Activated CD4-positive, alpha-beta T cell treated with anti-CD3 and anti-CD28 coated beads, Interleukin-2, Interleukin-6, amounts not matched to agents 100 ng/mL and 50 ng/mL, durations not matched to agents 16 hours and 8 hours (primary cell): ENCODE data around the gene ZNF705A.
A peak's percentile ranks its signal among the peaks of the same experiment; 100 is the strongest.
"Not testable (repeated sequence)": the region's sequence is repeated elsewhere in the genome, so short reads cannot be mapped to it uniquely, and the experiment has no call there.

Experiments
- DNase-seq: peaks from one replicate; pipeline ENCODE4 v3.0.0-alpha.2; 2020

The ZNF705A gene

DNA sequence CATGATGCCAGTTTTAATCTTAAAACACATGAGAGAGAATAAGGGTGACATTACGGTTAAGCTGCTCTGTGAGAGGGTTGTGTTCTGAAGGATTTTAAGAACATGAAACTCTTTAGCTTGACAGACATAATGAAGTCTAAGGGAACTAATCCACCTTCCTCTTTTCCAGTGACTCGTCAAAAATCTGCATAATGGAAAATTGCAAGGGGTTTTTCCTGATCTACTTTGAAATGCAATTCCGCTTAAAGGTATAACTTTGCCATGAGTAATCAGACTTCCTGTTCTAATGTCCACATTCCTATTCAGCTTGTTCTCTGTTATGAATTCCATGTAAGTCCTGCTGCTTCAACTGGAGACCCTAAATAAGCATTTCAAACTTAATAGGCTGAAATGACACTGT is at the start of gene ZNF705A:
TSS of gene ZNF705A (plus strand) at position 171 of the 400 bp plus-strand sequence. CDS start 15,611 bp downstream, outside the sequence.
- no peak for DNase-seq

DNA sequence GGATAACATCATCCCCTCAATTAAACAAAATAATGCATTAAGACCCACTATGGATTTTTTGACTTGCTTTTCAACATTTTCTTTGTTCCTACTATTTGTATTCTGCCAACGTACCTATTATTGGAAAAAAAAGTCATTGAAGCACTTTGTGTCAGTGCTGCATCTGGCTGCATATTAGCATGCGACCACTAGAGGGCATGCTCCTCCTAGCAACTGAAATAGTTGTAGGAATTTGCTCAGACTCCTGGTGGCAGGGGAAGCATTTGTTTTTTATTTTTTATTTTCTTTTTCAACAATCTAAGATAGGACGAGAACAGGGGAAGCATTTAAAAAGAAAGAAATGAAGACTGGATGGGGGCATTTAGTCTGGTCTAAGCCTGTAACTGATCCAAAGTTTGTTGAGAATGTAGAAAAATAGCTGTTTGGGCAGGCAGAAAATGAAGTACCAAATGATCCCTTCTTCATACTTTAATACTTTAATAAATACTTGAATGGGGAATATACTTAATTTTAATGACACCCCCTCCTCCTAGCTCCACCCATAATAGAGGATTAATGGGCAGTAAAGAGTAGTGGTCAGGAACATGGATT is 47.9 kb upstream of the ZNF705A start:
- peak; percentile 83 for DNase-seq

DNA sequence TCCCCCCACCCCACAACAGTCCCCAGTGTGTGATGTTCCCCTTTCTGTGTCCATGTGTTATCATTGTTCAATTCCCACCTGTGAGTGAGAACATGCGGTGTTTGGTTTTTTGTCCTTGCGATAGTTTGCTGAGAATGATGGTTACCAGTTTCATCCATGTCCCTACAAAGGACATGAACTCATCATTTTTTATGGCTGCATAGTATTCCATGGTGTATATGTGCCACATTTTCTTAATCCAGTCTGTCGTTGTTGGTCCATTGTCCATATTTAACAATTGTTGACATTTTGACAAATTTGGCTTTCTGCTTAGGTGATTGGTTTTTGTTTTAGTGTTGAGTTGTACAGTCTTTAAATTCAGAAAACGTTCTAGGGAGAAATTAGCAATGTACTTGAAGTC is 43.7 kb upstream of the ZNF705A start:
- not testable (repeated sequence) for DNase-seq

DNA sequence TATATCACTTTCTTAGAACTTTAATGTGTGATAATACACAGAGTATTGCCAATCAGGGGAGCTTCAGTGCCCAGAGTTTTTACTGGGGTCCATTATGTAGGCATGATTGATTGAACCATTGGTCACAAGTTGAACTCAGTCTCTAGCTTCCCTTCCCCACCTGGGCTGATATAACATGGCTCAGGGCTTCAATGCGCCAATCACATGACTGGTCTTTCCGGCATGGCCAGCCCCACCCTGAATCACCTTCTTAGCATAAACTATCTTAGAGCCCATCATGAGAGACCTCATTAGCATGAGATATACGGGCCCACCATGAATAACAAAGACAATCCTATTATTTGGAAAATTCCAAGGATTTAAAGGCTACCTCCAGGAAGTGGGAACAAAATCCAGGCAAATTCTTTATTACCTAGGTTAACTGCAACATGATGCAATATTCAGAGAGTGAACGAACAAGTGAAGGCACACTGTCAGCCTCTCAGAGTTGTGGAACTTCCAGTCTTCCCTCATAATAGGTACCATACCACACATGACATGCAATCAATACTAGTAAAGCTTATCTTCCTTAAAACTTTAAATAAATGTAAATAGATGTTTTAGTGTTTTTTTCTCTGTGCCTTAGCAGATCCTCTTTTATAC is 36.6 kb upstream of the ZNF705A start:
- DNase-seq, result no peak

DNA sequence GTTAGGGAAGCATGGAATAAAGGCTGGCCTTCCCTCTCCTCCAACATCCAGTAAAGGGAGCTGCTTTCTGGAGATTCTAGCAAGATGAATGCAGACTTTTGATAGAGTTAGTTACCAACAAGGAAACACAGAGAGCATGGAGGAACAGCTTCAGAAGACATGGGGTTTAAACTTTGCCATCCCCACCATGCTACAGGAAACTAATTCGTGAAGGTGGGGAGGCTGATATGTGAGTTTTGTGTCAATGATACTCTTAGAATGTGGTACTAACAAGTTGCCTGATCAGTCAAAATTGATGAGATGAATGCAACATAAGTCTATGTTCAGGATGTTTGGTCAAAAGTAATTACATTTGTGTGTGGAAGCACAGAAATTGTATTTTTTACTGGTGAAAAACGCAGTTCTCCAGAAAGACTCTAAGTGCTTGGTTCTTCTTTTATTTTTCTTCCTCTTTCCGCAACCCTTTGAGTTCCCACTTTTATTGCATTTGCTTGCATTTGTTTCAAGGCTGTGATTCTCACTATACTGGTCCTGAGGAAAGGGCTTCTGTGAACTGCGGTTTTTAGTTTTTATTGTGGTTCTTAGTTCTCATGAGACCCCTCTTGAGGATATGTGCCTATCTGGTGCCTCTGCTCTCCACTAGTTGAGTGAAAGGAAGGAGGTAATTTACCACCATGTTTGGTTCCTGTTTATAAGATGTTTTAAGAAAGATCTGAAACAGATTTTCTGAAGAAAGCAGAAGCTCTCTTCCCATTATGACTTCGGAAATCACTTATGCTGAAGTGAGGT is 33.5 kb upstream of the ZNF705A start, which contains the start of gene CLEC4A:
TSS of gene CLEC4A (plus strand) at position 494 of the 789 bp plus-strand sequence. CDS start at position 756, 262 bp downstream.
- no peak for DNase-seq

DNA sequence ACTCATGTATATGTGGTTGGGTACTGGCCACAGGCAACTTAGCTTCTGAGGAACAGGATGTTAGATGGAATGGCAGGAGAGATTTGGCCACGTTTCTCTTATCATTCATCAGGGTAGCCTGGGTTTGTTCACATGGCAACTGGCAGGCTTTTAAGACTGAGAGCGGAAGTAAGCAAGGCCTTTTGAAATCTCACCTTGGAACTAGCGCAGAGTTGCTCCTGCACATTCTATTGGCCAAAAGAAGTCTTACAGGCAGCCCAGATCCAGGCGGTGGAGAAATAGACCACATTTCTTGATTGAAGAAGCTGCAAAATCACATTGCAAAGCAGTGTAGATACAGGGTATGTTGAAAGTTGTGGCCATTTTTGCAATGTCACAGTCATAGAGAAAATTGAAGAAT is 29.7 kb upstream of the ZNF705A start:
- no peak for DNase-seq

DNA sequence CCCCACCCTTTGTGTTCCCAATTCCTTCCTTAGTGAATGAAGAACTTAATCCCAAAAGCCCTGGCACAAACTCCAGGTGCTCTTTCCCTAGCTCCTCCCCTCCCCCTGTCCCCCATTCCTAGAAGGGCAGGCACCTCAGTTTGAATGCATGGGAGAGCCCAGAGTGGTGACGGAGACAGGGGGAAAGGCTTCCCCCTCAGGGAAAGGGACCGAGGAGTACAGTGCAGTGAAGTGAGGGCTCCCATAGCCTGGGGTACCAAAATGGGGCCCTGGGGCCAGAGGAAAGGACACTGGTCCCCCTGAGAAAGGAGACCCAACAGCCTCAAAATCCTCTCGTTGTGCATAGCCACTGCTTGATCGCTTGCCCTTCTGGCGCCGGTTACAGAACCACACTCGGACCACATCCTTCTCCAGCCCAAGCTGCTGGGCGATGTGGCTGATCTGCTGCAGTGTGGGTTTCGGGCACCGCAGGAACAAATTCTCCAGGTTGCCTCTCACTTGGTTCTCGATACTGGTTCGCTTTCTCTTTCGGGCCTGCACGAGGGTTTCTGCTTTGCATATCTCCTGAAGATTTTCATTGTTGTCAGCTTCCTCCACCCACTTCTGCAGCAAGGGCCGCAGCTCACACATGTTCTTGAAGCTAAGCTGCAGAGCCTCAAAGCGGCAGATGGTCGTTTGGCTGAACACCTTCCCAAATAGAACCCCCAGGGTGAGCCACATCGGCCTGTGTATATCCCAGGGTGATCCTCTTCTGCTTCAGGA is 23.0 kb upstream of the ZNF705A start:
- DNase-seq, result not testable (repeated sequence)

DNA sequence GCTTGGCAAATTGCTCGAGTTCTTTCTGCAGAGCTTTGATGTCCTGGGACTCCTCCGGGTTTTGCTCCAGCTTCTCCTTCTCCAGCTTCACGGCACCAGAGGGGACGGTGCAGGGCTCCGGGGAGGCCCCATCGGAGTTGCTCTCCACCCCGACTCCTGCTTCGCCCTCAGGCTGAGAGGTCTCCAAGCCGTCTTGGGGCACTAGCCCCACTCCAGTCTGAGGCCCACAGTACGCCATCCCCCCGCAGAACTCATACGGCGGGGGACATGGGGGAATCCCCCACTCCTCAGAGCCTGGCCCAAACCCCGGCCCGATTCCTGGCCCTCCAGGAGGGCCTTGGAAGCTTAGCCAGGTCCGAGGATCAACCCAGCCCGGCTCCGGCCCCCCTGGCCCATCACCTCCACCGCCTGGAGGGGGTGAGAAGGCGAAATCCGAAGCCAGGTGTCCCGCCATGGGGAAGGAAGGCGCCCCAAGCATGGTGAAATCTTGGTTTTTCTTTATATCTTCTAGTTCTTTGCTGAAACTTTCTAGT is 22.4 kb upstream of the ZNF705A start:
- DNase-seq, result not testable (repeated sequence)

DNA sequence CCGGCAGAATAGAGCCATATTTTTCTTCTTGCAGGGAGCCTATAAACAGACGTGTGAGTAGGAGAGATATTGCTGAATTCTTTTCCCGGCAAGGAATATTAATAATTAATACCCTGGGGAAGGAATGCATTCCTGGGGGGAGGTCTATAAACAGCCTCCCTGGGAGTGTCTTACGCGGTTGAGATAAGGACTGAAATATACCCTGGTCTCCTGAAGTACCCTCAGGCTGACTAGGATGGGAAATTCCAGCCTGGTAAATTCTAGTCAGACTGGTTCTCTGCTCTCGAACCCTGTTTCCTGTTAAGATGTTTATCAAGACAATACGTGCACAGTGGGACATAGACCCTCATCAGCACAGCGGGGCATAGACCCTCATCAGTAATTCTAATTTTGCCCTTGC is 15.2 kb upstream of the ZNF705A start:
- DNase-seq, result not testable (repeated sequence)

DNA sequence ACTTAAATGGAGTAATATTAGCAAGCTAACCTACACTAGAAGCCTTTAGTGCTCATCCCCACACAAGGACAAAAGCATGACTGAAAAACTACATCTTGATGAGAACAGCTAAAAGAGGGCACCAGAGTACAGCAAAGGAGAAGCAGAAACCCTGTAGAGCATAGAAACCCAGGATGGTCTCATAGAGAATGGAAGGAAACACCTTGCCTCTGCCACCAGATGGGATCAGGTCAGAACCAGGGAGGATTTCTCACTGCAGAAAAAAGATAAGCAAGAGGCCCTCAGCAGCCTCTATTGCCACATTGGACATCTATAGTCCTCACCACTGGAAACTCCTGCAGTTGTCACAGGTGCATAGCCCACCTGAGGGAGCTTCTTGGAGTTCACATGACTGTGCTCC is 13.6 kb upstream of the ZNF705A start:
- no peak for DNase-seq

DNA sequence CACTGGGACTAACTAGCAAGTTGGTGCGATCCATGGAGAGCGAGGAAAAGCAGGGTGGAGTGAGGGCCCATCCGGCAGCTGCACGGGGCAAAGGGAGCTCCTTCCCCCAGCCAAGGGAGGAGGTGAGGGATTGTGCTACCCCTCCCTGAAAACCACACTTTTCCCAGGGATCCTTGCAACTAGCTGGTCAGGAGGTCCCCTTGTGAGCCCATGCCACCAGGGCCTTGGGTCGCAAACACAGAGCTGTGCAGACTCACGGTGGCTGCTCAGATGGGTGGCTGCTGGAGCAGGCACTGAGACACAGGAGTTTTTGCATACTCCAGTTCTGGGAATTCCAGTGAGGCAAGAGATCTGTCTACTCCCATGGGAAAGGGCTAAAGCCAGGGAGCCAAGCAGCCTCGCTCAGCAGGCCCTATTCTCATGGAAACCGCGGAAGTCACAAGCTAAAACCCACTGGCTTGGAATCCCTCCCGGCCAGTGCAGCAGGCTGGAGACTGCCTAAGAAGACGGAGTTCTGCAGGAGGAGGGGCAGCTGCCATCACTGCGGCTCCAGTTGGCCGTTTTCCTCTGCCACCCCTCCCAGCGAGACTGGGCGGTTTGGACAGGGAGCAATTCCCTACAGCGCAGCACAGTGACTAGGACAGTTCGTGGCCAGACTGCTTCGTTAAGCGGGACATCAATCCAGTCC is 10.9 kb upstream of the ZNF705A start:
- no peak for DNase-seq

DNA sequence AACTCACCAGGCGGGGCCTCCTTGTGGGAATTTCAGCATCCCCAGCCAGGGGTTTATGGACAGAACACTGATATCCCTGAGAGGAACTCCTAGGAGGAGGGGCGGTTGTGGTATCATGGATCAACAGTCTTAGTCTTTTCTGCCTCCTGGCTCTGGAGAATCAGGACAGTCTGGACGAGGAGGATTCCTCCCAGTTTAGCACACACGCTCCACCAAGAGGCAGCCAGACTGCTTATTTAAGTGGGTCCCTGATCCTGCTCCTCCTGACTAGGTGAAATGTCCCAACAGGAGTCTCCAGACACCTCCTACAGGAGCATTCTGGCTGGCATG is 10.4 kb upstream of the ZNF705A start:
- DNase-seq, result no peak

DNA sequence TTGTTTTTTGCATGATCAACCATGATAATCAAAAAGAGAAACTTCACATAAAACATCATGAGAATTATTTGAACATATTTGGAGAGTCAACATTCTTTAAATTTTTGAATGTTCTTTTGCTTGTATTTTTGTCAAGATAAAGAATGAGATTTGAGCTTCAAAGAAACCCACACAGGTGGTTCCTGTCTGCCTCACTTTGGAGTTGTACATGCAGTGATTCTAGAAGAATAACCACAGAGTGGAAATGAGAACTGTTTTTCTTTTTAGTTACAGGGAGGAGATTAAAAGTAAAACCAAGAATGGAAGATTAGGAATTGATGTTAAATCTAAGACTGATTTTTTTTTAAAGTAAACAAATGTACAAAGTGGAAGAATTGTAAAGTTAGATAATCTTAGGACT is 2.3 kb upstream of the ZNF705A start:
- DNase-seq, result no peak

DNA sequence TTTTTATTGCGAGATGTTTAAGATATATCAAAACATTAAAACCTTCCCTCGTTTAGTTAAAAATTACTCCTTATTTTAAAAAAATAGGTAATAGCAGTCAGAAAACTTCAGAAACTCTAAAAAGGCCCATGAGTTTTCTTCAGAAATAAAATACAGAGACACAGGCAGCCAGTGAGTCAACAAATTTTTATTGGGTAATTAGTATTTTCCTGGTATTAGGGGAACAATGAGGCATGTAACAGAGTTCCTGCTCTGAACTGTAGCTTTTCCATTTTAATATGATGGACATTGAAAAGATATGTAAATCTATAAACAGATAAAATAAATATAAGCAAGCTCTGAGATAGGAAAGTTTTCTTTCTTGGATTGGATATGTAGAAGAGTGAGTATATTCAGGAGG is 399 bp upstream of the ZNF705A start:
- DNase-seq, result no peak

DNA sequence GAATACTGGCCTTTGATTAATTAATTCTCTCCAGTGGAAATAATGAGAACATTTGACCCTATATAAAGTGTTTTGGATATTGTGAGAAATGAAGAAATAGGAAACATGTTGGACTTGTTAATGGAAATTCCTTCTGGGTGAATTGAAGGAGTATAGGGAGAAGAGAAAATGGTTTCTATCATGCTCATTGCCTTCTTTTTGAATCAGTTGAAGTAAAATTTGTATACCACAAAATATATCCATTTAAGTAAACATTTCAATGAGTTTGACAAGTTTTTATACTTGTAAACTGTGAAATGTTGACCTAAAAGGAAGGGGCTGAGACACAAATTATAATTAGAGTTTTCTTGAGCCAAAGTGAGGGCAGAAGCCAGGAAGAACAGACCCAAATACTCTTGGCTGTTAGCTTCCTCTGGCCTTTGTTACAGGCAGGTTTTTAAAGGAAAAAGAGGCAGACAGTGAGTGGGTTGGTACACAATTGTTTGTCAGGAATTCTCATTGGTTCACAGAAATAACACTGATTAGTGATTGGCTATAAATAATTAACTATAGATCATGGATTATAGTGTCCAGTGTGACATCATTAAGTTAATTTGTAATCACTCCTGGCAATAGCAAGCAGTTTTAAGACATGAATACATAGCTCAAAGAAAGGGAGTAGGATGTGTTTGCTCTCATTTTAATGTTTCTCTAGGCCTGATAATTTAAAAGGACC is 826 bp downstream of the ZNF705A start:
- DNase-seq, result no peak

DNA sequence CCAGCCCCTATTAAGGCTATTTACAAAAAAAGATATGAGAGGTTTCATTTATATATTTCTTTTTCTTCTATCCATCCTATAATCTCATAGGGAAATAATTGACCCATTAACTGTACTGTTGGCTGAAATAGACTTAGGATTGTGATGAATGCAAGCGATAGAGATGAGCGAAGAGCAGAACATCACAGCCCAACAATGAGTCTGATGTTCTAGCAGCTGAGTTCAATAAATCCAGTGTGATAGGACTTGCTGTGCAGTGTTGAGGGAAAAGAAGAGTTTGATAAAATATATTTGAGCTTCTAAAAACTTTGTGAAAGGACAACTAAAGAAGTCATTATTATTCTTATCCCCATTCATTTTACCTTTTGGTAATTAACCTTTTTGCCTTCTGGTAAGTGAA is 16.1 kb downstream of the ZNF705A start:
- DNase-seq, result not testable (repeated sequence)

DNA sequence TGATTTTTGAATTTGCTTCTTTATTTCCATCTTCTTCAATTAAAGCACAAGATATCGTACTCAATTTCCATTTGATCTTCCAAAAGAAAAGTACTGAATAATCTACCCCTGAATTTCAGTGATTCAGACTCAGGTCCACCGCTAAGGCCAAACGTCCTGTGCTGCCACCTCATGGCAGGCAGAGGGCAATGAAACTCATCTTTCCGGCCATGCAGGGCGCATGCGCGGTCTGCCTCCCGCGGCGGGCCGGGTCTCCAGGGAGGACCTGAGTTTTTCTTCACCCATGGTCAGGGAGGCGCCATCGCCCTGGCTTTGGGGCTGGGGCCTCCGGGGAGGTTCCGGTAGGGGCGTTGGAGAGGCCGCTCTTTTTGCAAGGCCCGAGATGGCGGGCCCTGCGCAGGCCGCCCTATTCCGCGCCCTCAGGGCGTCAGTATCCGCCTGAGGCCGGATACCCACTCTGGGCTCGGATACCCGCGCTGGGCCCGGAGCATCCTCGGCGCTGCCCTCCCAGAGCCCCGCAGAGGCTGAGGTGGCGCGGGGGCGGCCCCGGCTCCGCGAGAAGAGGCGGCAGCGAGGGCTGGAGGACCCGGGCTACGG is 23.3 kb downstream of the ZNF705A start:
- peak; percentile 71 for DNase-seq

DNA sequence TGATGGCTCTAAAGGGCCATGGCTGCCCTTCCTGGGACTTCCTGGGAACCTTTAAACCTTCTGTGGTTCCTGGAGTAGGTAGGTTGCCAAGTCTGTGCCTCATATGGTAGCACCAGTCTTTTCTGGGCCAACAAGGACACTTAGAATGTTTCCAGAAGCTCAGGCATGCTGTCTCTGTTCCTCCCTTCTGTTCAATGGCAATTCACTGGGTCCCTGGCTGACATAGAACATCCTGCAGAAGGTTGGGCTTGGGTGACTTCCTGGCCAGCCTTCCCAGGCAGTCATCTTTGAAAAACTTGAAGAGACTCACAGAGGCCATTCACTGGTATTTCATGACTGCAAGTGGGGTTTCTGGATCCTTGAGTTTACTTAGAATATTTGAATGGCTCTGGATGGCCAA is 24.5 kb downstream of the ZNF705A start:
- DNase-seq, result peak; percentile 1

DNA sequence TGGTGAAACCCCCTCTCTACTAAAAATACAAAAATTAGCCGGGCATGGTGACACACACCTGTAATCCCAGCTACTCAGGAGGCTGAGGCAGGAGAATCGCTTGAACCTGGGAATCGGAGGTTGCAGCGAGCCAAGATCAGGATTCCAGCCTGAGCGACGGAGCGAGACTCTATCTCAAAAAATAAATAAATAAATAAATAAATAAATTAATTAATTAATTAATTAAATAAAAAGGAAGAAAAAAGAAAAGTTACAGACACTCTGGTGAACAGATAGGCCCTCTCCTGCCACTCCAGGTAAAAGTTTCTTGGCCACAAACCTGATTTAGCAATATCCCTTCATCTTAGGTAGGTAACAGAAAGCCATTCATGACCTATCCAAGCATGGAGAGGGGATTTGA is 26.1 kb downstream of the ZNF705A start:
- DNase-seq, result not testable (repeated sequence)

DNA sequence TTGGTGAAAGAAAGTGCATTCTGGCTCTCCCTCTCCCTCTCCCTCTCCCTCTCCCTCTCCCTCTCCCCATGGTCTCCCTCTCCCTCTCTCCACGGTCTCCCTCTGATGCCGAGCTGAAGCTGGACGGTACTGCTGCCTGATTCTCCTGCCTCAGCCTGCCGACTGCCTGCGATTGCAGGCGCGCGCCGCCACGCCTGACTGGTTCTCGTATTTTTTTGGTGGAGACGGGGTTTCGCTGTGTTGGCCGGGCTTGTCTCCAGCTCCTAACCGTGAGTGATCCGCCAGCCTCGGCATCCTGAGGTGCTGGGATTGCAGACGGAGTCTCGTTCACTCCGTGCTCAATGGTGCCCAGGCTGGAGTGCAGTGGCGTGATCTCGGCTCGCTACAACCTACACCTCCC is 26.5 kb downstream of the ZNF705A start:
- DNase-seq, result not testable (repeated sequence)

DNA sequence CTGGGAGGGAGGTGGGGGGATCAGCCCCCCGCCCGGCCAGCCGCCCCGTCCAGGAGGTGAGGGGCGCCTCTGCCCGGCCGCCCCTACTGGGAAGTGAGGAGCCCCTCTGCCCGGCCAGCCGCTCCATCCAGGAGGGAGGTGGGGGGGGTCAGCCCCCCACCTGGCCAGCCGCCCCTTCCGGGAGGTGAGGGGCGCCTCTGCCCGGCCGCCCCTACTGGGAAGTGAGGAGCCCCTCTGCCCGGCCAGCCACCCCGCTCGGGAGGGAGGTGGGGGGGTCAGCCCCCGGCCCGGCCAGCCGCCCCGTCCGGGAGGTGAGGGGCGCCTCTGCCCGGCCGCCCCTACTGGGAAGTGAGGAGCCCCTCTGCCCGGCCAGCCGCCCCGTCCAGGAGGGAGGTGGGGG is 27.4 kb downstream of the ZNF705A start:
- not testable (repeated sequence) for DNase-seq
